ENCODE results near the gene COL4A1. TPM values are rescaled to one million over a fixed set of nuclear protein-coding genes. Genes with fewer than 3 reads are reported as not detected.
A peak's percentile ranks its signal among the peaks of the same experiment; 100 is the strongest.

The COL4A1 gene
- total and polyA plus RNA-seq, 2 donors from 2014 or later: 53.0 to 218 TPM

DNA sequence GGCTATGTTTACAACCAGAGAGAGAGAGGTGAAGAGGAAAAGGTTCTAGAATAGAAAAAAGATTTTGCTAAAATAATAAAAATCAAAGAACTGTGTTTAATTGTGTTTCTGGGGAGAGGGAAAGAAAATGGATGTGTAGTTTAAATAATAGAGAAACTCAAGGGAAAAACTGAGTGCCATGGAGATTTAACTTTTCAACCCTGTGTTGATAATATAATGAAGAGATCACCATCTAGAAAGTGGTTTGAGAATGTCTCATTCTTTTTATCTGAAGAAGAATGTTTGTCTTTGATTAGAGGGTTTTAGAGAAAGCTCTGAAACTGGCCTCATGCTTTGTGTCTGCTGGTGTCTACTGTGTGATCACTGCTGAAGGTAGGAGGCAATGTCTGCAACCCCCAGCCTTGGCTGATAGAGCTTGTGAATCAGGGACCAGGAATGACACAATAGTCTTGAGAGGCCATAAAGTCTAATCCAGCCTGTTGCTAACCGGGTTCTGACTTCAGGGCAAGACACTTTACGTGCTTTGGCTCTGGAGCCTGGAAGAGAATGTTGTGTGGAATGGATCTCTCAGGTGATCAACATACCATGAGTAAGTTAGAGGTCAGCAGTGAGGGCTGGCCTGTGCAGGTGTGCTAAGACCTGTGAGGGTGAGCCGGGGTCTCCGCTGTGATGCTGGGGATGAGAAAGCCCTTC lies 5.5 kb upstream of the COL4A1 start:
- Histone ChIP-seq H3K27me3 (ENCODE audit: control insufficient read depth, insufficient read depth, low read length) (no peaks in the 10 kb centered on the region), H3K27ac (ENCODE audit: low read depth in 2 of 2, low read length in 2 of 2) (peak overlapping the region; percentile 27 to 70), H3K4me3 (ENCODE audit: low read length in 3 of 3) (peak overlapping the region in 1 of 3 donors; percentile 19), H3K4me1 (ENCODE audit: control insufficient read depth in 2 of 3, insufficient read depth in 2 of 3, low read depth in 1 of 3, low read length in 3 of 3) (peaks cover 3 to 47% (median 42%) of the 10 kb centered on the region in 3 donors), H3K9me3 (ENCODE audit: control insufficient read depth in 2 of 3, insufficient read depth in 1 of 3, low read length in 3 of 3) (no peaks in the 10 kb centered on the region), H3K9ac (ENCODE audit: low read length in 3 of 3) (peak overlapping the region in 2 of 3 donors; percentile 33 to 56), H3K36me3 (ENCODE audit: control insufficient read depth in 2 of 3, insufficient read depth in 3 of 3, low read length in 3 of 3) (peaks cover 4 to 16% (median 5%) of the 10 kb centered on the region in 3 donors)
- TF ChIP-seq, protein P1, sequence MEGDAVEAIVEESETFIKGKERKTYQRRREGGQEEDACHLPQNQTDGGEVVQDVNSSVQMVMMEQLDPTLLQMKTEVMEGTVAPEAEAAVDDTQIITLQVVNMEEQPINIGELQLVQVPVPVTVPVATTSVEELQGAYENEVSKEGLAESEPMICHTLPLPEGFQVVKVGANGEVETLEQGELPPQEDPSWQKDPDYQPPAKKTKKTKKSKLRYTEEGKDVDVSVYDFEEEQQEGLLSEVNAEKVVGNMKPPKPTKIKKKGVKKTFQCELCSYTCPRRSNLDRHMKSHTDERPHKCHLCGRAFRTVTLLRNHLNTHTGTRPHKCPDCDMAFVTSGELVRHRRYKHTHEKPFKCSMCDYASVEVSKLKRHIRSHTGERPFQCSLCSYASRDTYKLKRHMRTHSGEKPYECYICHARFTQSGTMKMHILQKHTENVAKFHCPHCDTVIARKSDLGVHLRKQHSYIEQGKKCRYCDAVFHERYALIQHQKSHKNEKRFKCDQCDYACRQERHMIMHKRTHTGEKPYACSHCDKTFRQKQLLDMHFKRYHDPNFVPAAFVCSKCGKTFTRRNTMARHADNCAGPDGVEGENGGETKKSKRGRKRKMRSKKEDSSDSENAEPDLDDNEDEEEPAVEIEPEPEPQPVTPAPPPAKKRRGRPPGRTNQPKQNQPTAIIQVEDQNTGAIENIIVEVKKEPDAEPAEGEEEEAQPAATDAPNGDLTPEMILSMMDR (IDR thresholded peaks at IDR 0.05; ENCODE audit: borderline replicate concordance, extremely low read depth, insufficient read depth): no peak
- intact Hi-C loops (cut with DNase I): no loop called here
- DNase-seq (no peak), FAIRE-seq (no peak)

DNA sequence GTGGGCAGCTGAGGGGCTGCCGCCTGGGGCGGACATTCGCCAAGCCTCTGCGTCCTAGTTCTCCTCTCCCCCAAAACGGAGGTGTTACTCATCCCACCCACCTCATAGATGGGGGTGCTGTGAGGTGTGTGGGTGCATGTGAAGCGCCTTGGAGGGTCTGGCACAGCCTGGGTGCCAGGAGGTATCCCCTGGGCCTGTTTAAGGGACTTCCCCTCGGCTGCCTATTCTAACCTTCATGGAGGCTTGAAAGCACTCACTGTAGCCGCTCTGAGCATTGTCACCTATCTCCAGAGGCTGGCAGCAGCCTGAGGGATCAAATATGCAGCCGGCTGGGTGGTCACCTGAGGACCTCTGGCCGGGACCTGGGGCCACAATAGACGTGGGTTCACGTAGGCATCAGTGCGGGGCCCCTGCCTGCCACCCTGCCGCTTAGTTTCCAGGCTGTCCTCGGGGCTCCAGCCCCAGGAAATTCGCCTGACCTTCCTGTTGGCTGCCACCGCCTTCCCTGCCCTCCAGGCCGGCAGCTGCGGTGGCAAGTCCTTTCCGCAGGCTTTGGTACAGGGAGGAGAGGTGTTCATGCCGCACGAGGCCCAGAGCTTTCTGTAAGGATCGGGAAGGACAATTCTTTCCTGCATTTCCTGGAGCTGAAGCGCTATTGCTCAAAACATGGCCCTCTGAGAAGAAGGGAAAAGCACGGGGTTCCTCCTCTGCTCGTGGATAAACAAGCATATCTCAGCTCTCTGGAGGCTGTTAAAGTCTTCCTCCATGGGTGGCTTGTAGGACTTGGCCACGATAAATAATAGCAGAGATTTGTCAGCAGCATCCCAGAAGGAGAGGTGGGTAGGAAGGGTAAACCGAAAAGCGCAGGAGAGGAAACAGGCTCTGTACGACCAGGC lies 4.7 kb upstream of the COL4A1 start:
- Histone ChIP-seq H3K27me3 (ENCODE audit: control insufficient read depth, insufficient read depth, low read length) (no peaks in the 10 kb centered on the region), H3K9ac (ENCODE audit: low read length in 3 of 3) (peak overlapping the region in 2 of 3 donors; percentile 56 to 59), H3K4me1 (ENCODE audit: control insufficient read depth in 2 of 3, insufficient read depth in 2 of 3, low read depth in 1 of 3, low read length in 3 of 3) (peaks cover 3 to 40% (median 36%) of the 10 kb centered on the region in 3 donors), H3K9me3 (ENCODE audit: control insufficient read depth in 2 of 3, insufficient read depth in 1 of 3, low read length in 3 of 3) (no peaks in the 10 kb centered on the region), H3K36me3 (ENCODE audit: control insufficient read depth in 2 of 3, insufficient read depth in 3 of 3, low read length in 3 of 3) (peaks cover 0 to 8% (median under 1%) of the 10 kb centered on the region in 3 donors), H3K4me3 (ENCODE audit: low read length in 3 of 3) (peak overlapping the region in 2 of 3 donors; percentile 19 to 41), H3K27ac (ENCODE audit: low read depth in 2 of 2, low read length in 2 of 2) (peak overlapping the region; percentile 5 to 70)
- DNase-seq: no peak
- no peak for FAIRE-seq
- TF ChIP-seq, protein P1 (IDR thresholded peaks at IDR 0.05; ENCODE audit: borderline replicate concordance, extremely low read depth, insufficient read depth): no peak
- intact Hi-C loops (cut with DNase I): no loop called here

DNA sequence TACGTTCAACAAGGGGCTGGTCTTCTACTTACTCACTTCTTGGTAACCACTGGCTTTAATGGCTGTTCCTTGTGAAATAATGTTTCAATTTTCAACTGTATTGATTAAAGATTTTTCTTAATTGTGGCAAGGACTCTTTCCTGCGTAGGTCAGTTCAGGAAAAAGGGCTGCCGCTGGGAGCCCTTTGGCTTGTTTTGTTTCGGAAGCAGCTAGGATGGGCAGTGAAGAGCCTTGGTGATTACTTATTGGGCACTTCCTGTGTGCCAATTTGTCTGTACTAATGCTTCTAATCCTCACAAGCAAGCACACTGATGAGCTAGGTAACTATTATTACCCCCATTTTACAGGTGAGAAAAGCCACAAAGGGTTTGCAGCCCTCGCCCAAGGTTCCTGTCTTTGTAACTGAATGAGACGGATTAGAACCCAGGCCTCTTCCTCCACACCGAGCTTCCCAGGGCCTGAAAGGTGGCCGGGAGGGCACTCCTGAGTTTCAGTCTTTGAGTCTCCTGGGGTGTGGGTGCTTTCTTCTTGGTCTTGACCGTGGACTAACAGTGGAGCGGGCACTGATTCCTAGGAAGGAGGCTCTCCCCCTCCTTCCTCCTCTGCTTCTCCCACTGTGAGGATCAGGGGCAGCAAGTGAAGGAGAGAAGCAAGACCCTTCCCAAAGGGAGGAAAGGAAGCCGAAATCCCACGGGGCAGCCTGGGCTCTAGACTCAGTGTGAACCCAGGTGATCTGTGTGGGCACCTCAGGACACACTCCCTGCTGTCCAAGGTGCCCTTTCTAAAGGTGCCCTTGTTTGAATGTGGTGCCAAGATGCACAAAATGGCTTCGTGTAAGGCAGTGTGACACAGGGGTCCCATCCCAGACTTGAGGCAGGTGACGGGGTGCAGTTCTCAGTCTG lies 3.8 kb upstream of the COL4A1 start:
- Histone ChIP-seq H3K27me3 (ENCODE audit: control insufficient read depth, insufficient read depth, low read length) (no peaks in the 10 kb centered on the region), H3K4me1 (ENCODE audit: control insufficient read depth in 2 of 3, insufficient read depth in 2 of 3, low read depth in 1 of 3, low read length in 3 of 3) (peaks cover 3 to 40% (median 36%) of the 10 kb centered on the region in 3 donors)
- FAIRE-seq: no peak

More for the DNA sequence above, 3.8 kb upstream of the COL4A1 start:
- DNase-seq: no peak
- Histone ChIP-seq H3K27ac (ENCODE audit: low read depth in 2 of 2, low read length in 2 of 2) (peak overlapping the region; percentile 5 to 70), H3K9ac (ENCODE audit: low read length in 3 of 3) (peak overlapping the region in 1 of 3 donors; percentile 56), H3K4me3 (ENCODE audit: low read length in 3 of 3) (peak overlapping the region in 2 of 3 donors; percentile 7 to 19), H3K36me3 (ENCODE audit: control insufficient read depth in 2 of 3, insufficient read depth in 3 of 3, low read length in 3 of 3) (peaks cover 0 to 4% (median 0%) of the 10 kb centered on the region in 3 donors), H3K9me3 (ENCODE audit: control insufficient read depth in 2 of 3, insufficient read depth in 1 of 3, low read length in 3 of 3) (no peaks in the 10 kb centered on the region)
- TF ChIP-seq, protein P1 (IDR thresholded peaks at IDR 0.05; ENCODE audit: borderline replicate concordance, extremely low read depth, insufficient read depth): no peak
- intact Hi-C loops (cut with DNase I): no loop called here
